Inflammatory macrophage (primary cell): Measurements from ENCODE around the gene KCTD15.
A peak's percentile ranks its signal among the peaks of the same experiment; 100 is the strongest.

Source experiments
- DNase-seq, 2 donors: peaks; one replicate each; pipeline ENCODE4 v3.0.0-alpha.2; 2020 to 2022

KCTD15 gene

DNA sequence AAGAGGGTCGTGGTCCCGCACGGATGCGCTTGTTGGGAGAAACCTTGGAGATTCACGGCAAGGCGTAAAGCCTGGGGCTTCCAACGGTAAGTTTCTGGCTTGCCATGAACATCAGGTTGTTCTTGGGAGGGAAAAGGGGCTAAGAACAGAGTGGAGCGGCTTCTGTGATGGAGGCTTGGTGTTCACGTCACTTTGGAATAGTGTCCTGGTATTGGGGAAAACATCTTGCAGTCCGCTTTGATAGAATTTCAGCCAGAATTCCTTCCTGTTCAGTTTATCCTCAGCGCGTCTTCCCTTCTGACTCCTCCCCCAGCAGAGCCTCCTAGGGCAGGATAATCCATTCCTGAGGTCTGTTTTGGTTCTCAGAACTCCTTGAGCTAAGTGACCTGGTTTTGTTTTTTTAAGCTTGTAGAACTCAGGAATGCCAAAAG lies 2.0 kb downstream of the KCTD15 start:
- DNase-seq: no peak

DNA sequence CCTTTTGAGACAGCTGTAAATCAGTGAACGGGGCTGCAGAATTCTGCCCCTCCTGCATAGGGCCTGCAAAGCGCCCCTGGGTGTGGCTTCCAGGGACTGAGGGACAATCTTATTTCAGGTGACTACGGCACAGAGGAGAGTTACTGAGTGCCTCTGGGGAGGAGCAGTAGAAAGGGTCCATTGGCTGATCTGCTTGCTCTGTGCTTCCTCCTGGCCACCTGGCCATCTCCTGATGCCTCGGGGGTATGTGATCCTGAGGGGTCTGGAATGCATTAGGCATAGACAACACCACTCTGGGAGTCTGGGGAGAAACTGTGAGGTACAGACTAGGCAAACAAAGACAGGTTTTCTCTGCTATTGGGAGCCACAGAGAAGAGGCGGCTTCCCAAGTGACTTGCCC lies 2.8 kb downstream of the KCTD15 start:
- DNase-seq: no peak

DNA sequence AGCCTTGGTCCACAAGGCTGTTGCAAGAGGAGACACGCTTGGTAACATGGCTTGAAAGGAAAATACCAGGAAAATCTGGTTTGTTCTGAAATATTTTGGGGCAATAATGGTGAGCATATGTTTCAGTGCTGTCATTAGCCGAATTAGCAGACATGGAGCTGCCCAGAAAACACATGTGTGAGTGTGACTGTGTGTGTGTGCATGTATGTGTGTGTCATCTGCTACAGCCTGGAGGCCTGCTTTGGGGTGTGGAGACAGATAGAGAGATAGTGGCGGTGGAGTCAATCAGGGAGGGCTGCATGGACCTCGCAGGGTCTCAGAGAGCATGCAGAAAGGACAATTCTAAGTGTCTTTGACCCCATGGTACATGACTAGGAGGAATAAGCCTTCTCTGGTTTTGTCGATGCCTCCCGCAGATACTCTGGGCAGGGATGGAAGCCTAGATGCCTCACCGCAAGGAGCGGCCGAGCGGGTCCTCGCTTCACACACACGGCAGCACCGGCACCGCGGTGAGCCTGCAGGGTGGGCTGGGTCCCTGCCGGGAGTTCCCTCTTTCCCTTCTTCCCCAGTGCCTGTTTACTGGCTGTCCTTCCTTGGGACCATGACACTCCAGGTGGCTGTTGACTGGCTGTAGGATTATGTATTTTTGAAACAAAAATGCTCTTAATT lies 3.5 kb downstream of the KCTD15 start:
- DNase-seq: no peak

DNA sequence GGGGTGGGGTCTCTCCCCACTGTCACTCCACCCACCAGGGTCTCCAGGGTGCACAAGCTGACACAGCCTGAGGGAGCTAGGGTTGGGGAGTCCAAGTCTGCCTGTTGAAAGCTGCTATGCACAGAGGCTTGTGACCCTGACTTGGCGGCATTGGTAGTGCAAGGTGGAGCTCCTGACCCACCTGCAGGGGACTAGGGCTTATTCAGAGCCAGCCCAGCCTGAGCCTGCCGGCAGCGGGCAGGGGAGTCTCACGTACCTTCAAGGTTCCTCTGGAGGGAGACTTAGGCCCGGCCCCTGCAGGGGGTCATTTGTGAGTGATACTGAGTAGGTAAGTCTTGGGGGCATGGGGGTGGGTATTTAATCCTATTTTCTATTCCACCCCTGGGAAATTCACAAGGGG lies 4.7 kb downstream of the KCTD15 start:
- DNase-seq: no peak

DNA sequence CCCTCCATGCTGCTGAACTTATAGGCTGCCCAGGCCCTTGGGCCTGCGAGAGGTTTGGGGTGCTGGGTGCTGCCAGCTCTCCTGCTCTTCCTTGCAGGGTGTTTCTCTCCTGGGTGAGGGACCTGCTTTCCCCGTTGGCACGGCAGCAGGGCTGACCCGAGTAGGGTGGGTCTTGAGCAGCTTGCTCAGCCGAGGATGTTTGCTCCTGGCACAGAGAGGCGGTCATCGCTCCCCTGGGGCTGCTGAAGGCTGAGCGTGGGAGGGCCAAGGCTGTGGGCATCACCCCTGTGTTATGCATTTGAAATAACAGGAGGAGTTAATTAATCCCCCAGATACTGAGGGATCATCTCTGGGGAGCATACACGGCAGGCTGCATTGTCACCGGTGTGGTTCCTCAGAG lies 5.3 kb downstream of the KCTD15 start:
- no peak for DNase-seq

DNA sequence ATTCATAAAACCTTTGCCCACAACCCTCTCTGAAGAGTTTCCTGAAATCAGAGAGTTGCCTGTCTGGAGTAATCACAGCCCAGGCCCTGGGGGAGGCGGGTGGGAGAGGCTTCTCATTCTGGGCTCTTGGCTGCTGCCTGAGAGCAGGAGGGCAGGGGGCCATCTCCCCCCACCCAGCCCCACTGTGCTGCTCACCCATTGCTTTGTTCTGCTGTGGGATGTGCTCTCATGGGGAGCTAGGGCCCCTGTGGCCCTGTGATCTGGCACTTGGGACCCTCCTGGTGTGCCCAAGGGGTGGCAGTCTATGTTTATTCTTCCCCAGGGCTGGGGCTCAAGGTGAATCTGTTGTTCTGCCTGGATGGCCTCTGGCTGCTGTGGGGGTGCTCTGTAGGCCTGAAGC lies 6.1 kb downstream of the KCTD15 start:
- DNase-seq: no peak

DNA sequence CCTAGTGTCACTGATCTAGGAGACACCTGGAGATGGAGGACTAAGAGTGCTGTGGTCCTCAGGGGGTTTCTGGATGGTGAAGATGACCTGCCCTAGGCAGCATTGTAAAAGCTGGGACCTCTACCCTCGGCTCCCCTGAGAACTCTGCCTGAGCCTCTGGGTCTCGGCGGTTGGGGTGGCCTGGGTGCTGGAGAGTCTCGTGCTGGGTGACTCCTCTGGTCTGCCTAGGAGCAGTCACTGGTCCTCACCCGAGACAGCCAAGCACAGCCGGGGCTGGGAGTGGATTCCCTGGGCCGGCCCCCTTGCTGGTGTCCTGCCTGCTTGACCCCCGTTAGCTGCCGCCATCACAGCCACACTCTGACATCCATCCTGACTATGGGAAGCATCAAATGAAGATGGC lies 6.7 kb downstream of the KCTD15 start:
- DNase-seq: no peak

DNA sequence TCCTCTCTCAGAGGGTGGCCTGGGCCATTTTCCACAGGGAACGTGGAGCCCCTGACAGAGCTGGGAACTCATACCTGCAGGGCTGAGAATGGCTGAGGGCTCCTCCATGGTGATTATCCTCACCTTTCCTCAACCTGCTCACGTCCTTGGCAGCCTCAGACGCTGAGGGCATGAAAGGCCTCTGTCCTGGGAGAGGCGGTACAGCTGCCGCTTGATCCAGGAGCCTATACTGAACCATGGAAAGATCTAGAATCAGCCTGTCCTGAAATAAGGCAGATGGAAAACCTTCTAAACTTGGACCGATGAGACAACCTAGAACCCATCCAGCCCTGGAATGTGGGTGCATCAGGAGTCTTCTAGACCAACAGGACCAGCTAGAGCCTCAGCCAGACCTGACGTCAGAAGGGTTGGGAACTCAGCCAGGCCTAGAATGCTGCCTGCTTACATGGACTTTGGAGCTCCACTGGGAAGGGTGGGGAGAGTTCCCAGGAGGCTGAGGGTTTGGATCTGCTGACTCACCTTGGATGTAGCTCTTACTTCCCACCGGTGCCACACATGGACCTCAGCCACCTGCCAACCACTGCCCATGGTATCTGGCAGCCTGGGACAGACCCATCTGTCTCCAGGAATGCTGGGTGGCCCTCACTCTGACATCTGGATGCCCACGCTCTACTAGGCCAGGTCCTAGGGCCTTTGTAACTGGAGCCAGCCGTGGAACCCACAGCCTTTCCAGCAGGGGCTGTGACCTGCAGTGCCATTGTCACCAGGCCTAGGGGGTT lies 7.5 kb downstream of the KCTD15 start:
- no peak for DNase-seq

DNA sequence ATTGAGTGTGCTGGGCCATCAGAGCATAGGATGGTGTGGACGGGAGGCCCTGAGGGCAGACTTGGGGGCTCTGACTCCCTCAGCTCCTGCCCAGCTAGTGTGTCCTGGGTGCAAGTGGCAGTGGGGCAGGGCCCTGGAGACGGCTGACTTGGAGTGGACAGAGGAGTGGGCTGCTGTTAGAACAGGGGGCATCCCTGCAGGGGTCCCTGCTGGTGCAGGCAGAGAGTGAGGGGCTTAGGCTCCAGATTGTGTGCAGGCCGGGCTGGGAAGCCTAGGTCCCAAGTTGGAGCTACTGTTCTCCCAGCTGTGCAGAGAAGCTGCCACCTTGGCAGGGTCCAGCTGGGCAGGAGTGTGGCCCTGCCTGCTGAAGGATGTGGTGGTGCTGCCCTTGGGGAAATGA lies 8.6 kb downstream of the KCTD15 start:
- DNase-seq: no peak

DNA sequence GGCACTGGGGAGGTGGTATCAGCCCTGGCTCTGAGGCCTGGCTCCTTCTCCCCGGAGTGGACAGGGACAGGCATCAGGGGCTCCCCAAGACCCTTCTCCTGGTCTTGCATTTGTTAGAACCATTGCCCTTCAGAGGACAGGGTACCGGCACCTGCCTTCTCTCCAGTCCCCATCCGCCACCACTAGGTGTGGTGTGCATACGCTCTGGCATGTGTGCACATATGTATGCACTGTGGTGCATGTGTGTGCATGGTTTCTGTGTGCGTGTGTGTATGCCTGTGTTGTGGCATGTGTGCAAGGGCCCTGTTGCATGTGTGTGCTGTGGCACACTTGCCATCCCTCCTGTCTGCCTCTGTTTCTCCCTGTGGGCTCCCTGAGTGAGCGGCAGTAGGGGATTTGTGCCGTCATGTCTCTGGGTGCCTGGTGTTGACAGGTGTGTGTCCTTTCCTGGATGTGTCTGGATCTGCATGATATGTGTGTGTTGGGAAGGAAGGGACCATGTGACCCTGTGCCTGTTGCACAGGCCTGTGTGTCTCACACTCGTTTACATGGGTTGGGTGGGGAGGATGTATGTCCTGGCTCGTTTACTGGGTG lies 9.3 kb downstream of the KCTD15 start:
- no peak for DNase-seq

DNA sequence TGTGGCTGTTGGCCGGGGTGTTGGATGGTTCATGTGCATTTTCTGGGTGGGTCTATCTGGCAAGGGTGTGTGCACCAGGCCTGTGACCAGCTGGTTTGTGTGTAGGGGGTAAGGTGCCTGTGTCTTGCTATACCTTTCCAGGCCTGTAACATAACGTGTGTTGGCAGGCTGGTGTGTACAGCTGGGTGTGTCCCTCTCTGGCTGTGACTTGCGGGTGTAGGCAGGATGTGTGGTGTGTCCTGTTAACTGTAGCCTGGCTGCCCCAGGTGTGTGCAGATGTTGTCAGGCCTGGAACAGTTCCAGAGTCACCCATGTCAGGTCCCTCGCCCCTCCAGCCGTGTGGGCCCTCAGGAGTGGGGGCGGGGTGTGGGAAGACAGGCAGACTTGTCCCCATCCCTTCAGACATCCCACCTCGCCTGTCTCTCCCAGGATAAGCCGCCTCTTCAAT lies 9.8 kb downstream of the KCTD15 start:
- no peak for DNase-seq

DNA sequence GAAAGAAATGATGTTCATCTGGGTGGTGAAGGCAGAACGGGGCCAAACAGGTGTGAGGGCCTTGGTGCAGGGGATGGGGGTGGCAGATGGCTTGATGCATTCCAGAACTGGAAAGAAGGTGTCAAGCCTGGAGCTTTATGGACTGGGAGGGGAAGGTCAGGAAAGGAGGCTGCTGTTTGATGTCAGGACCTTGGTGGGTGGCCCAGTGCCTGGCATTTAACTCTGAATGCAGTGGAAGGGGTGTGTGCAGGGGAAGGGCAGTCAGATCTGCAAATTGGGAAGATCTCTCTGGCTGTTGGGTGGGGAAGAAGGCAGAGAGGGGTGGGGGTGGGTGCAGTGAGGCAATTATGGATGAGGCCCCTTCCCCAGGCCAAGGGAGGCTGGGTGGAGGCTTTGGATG lies 11.7 kb downstream of the KCTD15 start:
- no peak for DNase-seq

DNA sequence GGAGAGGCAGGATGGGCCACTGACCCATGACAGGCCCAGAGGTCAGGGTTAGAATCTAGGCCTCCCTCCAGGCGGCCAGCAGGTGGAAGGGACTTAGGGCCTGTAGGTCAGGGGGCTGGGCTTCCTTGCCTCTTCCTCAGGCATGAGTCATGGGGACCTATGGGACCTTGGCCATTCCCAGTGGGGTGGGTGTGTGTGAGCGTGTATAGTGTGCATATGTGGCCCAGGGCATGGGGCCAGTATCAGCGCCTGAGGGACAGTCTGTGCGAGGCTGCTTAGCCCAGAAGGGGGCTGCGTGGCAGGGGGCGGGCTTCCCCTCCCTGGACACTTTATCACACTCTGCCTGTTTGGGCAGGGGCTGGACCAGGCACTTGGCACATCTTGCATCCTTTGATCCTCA lies 13.3 kb downstream of the KCTD15 start:
- DNase-seq: no peak

DNA sequence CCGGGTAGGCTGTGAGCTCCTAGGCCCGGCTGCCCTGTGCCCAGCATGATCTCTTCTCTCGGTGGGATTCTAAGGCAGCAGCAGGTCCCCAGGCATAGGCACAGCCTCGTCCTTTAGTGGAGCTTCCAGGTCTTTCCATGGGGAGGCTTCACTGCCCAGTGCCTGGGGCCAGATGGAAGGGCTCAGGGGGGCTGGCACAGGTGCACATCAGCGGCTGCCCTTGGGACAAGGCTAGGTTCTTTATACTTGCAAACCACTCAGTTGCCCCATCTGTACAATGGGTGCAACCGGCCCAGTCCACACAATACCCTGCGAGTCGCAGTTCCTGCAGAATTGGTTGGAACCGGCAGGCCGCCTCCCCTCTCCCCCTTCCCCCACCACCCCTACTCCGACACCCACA lies 14.2 kb downstream of the KCTD15 start:
- DNase-seq: no peak

DNA sequence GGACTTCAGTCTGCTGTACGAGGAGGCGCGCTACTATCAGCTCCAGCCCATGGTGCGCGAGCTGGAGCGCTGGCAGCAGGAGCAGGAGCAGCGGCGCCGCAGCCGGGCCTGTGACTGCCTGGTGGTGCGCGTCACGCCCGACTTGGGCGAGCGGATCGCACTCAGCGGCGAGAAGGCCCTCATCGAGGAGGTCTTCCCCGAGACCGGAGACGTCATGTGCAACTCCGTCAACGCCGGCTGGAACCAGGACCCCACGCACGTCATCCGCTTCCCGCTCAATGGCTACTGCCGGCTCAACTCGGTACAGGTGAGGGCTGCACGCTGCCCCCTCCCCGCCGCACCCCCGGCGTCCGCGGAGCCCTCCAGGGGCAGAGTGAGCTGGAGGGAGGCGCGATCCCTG lies 14.6 kb downstream of the KCTD15 start:
- DNase-seq: no peak

DNA sequence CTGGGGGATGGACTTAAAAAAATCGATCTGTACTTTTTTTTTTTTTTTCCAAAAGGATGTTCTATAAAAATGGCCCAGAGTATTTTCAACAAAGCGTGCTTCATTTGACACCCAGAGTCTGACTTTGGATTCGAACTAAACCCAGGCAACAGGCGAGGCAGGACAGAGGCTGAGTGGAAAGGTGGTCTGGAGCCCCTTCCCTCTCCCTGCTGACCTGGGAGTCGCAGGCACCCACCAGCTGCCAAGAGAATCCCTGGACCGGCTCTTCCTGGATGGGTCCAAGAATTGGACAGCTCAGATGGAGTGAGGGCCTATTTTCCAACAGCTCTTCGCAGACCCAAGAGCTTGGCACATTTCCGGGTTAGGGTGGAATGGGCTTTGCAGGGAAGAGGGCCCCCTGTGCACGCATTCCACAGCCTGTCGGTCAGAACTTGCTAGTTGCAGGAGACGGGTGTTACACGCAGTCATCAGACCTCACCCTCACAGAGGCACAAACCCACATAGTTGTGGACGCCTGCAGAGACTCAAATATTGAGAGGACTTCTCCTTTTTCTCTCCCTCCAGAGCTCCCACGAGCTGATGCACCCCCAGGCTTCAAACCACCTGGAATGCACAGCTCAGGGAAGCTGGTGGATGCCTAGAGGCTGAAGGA lies 15.2 kb downstream of the KCTD15 start:
- DNase-seq: peak; percentile 35 to 70

DNA sequence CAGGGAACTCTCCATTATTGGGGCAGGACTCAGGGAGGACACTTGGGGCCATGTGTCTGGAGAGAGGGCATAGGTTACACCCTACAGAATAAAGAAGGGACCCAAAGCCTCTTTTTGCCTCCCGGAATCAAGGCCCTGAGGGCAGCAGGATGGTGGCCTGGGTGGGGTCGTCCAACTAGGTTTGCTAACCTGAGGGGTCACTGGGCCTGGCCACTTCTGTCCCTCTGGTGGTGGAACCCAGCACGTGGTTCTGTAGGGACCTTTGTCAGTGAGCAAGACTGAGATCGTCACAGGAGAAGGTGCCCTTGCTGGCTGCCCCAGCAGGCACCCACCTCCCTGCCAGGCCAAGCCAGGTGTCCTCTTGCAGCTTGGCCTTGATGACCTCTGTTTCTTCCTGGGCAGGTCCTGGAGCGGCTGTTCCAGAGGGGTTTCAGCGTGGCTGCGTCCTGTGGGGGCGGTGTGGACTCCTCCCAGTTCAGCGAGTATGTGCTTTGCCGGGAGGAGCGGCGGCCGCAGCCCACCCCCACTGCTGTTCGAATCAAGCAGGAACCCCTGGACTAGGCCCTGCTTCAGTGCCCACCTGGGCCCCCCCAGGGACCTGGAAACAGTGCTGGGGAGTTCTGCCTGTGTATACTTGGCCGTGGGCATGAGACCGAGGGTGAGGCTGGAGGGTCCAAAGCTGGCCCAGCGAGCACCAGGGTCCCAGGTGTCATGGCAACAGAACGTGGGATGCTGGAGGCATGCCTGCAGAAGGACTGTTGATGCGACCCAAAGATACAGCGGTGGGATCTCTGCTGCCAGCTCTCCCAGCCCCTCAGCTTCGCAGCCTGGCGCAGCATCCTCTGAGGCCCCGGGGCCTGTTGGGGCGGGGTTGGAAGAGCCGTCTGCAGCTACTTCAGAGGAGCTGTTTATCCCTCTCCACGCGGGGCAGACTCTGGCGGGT lies 16.0 kb downstream of the KCTD15 start:
- DNase-seq: no peak

DNA sequence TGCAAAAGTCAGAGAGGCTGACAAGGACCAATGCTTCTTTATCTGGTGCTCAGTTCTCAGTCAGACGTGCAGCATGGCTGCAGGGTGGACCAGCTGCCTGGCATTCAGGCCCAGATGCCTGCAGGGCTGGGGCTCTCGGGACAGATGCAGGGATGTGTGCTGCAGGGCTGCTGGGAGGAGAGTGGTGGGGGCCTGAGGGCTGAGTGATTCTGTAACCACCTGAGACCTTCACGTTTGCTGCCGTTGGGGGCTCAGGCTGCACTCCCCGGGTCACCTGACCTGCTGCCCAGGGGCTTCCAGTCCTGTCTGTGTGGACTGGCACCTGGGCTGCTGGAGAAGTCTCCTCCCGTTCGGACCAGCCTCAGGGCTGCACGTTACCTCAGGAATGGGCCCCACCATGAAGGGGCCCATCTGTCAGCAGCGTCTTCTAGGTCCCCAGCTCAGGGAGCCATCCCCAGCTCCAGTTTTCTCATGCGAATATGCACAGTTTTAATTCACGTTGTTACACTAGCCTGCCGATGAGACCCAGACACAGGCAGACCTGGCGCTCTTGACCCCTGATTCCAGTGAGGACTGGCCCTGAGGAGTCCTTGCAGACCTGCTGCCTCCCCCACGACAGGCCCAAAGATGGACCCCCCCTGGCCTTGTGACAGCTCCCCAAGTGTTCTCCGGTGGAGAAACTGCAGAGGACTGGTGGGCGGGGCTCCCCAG lies 16.9 kb downstream of the KCTD15 start:
- DNase-seq: no peak

DNA sequence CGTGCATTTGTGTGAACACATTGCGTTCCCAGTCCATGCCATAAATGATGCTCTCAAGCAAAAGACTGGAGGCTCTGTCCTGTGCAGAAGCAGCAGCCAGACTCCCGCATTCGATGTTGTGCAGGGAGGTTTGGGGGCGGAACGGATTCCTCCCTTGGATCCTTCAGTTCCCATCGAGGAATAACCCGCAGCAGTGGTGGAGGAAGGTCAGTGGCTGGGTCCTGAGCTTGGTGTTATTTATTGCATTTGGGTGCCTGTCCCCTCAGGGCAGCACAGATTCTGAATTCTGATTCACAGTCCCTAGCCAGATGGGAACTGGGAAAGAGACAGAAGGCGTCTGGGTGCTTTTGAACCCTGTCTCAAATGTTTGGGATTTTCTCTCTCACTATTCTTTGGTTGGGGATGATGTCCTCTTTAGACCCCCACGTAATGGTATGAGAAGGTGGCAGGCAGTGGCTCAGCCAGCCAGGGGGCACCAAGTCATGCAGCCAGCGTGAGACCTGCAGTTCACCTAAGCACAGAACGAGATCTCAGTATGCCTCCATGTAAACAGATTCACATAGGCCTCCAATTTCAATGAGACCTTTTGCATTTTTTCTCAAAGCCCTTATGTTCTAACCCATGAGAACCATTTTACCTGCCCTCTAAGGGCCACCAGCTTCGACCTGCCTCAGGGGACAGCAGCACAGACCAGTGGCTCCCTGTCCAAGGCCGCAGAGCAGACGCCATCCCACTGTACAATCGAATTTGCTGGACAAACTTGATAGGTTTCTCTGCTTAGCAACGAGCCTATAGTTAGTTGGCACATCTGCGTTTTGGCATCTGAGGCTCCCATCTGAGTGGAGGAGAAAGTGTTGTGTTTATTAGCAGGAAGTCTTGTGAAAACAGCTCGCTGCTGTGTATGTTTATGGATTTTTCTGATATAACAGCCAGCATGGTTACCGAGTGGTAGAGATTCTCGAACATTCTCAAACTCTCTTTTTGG lies 17.8 kb downstream of the KCTD15 start:
- no peak for DNase-seq
